ENCODE results near the gene TRAF3.

- TF ChIP-seq CTCF (IDR thresholded peaks at IDR 0.05 in 8 of 11, conservative IDR thresholded peaks at IDR 0.05 in 3 of 11), result no peak
- TF ChIP-seq POLR2AphosphoS5 (IDR thresholded peaks at IDR 0.05), result no peak
These were observed 89.9 kb downstream of the TRAF3 start for GRCh38 chr14:102866982-102867761.

Measured in spleen (tissue), 7 donors.